ENCODE results near the gene RPS6KC1. TPM values are rescaled to one million over a fixed set of nuclear protein-coding genes. Genes with fewer than 3 reads are reported as not detected.
"Not testable (repeated sequence)": the region's sequence is repeated elsewhere in the genome, so short reads cannot be mapped to it uniquely, and the experiment has no call there.

The RPS6KC1 gene
- total RNA-seq, 1 donor from 2014 or later = 32.6 TPM

GRCh38 chr1:213138391-213138790, 87.3 kb downstream of the RPS6KC1 start:
- TF ChIP-seq EZH2phosphoT487 (IDR thresholded peaks at IDR 0.05) (no peak), EZH2 (IDR thresholded peaks at IDR 0.05) (no peak), CTCF (IDR thresholded peaks at IDR 0.05) (no peak)
- Histone ChIP-seq H3K9ac (no peak overlapping the region), H4K20me1 (ENCODE audit: low read depth) (no peaks in the 10 kb centered on the region), H3K36me3 (no peaks in the 10 kb centered on the region), H3K79me2 (ENCODE audit: low read depth) (peaks cover 19% of the 10 kb centered on the region), H3K9me3 (ENCODE audit: low read depth) (no peaks in the 10 kb centered on the region), H3K4me1 (peaks cover 6% of the 10 kb centered on the region), H3K4me3 (no peak overlapping the region), H2AFZ (replicated peaks) (no peak overlapping the region), H3K27me3 (no peaks in the 10 kb centered on the region), H3F3A (ENCODE audit: low read depth) (no peaks in the 10 kb centered on the region), H3K4me2 (no peak overlapping the region), H3K27ac (no peak overlapping the region)
- Mint-ChIP-seq H3K27ac (no peak overlapping the region), H3K27me3 (ENCODE audit: insufficient read depth, low read depth) (no peaks in the 10 kb centered on the region), H3K4me1 (no peaks in the 10 kb centered on the region), H3K9me3 (peaks cover 13% of the 10 kb centered on the region), H3K36me3 (peaks cover 10% of the 10 kb centered on the region), H3K4me3 (no peak overlapping the region)
- DNase-seq (ENCODE audit: low spot score) = no peak

- no peaks in the 10 kb centered on the region for H4K20me1 ChIP-seq (ENCODE audit: low read depth)
- H3K9ac ChIP-seq = no peak overlapping the region
- Mint-ChIP-seq H3K4me1 (no peaks in the 10 kb centered on the region), H3K36me3 (peaks cover 10% of the 10 kb centered on the region), H3K27me3 (ENCODE audit: insufficient read depth, low read depth) (no peaks in the 10 kb centered on the region), H3K4me3 (no peak overlapping the region), H3K9me3 (peaks cover 13% of the 10 kb centered on the region), H3K27ac (no peak overlapping the region)
- H3K4me3 ChIP-seq = no peak overlapping the region
- H3K36me3 ChIP-seq = no peaks in the 10 kb centered on the region
- H3K4me1 ChIP-seq = peaks cover 6% of the 10 kb centered on the region
- no peak for DNase-seq (ENCODE audit: low spot score)
- H3K27me3 ChIP-seq = no peaks in the 10 kb centered on the region
- TF ChIP-seq EZH2 (IDR thresholded peaks at IDR 0.05) (no peak), CTCF (IDR thresholded peaks at IDR 0.05) (no peak), EZH2phosphoT487 (IDR thresholded peaks at IDR 0.05) (no peak)
- H3K4me2 ChIP-seq = no peak overlapping the region
- no peaks in the 10 kb centered on the region for H3K9me3 ChIP-seq (ENCODE audit: low read depth)
- no peak overlapping the region for H2AFZ ChIP-seq (replicated peaks)
- no peak overlapping the region for H3K27ac ChIP-seq
- peaks cover 19% of the 10 kb centered on the region for H3K79me2 ChIP-seq (ENCODE audit: low read depth)
- no peaks in the 10 kb centered on the region for H3F3A ChIP-seq (ENCODE audit: low read depth)
These were observed 87.9 kb downstream of the RPS6KC1 start for GRCh38 chr1:213138892-213139291.

- H3K4me1 ChIP-seq = no peaks in the 10 kb centered on the region
- peaks cover 9% of the 10 kb centered on the region for H3K9me3 ChIP-seq (ENCODE audit: low read depth)
- H3K9ac ChIP-seq = no peak overlapping the region
- Mint-ChIP-seq H3K27me3 (ENCODE audit: insufficient read depth, low read depth) (no peaks in the 10 kb centered on the region), H3K36me3 (peaks cover 33% of the 10 kb centered on the region), H3K4me3 (no peak overlapping the region), H3K9me3 (peaks cover 37% of the 10 kb centered on the region), H3K4me1 (no peaks in the 10 kb centered on the region), H3K27ac (no peak overlapping the region)
- peaks cover 3% of the 10 kb centered on the region for H3K79me2 ChIP-seq (ENCODE audit: low read depth)
- H3K36me3 ChIP-seq = no peaks in the 10 kb centered on the region
- H3F3A ChIP-seq (ENCODE audit: low read depth) = no peaks in the 10 kb centered on the region
- H3K27me3 ChIP-seq = no peaks in the 10 kb centered on the region
- no peak overlapping the region for H2AFZ ChIP-seq (replicated peaks)
- no peak overlapping the region for H3K4me2 ChIP-seq
- no peak for DNase-seq (ENCODE audit: low spot score)
- no peak overlapping the region for H3K4me3 ChIP-seq
- TF ChIP-seq EZH2 (IDR thresholded peaks at IDR 0.05) (no peak), CTCF (IDR thresholded peaks at IDR 0.05) (no peak), EZH2phosphoT487 (IDR thresholded peaks at IDR 0.05) (no peak)
- H3K27ac ChIP-seq = no peak overlapping the region
- no peaks in the 10 kb centered on the region for H4K20me1 ChIP-seq (ENCODE audit: low read depth)
These were observed 97.9 kb downstream of the RPS6KC1 start for GRCh38 chr1:213148905-213149304.

- H3K36me3 Mint-ChIP-seq = peaks cover 35% of the 10 kb centered on the region
- not testable (repeated sequence) for H3K27me3 ChIP-seq; H3K27me3 Mint-ChIP-seq (ENCODE audit: insufficient read depth, low read depth); H3K9ac ChIP-seq; H2AFZ ChIP-seq (replicated peaks); H3K4me2 ChIP-seq; H3K9me3 ChIP-seq (ENCODE audit: low read depth); H3K4me3 ChIP-seq; H3F3A ChIP-seq (ENCODE audit: low read depth); H3K27ac Mint-ChIP-seq; DNase-seq (ENCODE audit: low spot score); H3K4me1 ChIP-seq; H3K27ac ChIP-seq; H3K36me3 ChIP-seq; H3K79me2 ChIP-seq (ENCODE audit: low read depth); H3K4me1 Mint-ChIP-seq; H3K4me3 Mint-ChIP-seq; H4K20me1 ChIP-seq (ENCODE audit: low read depth)
- H3K9me3 Mint-ChIP-seq = peaks cover 43% of the 10 kb centered on the region
These were observed 99.0 kb downstream of the RPS6KC1 start for GRCh38 chr1:213150090-213150489.
